ENCODE results near the gene LTBP2. TPM values are rescaled to one million over a fixed set of nuclear protein-coding genes. Genes with fewer than 3 reads are reported as not detected.

LTBP2 gene
- total RNA-seq, 1 experiment from 2014 or later, result 1.5 TPM

GRCh38 chr14:74583689-74584434 is 28.2 kb downstream of the LTBP2 start:
- Histone ChIP-seq H3K9ac (ENCODE audit: low read length) (peak overlapping the region; percentile 28), H3K4me2 (ENCODE audit: low read length) (peak overlapping the region; percentile 68), H3K79me2 (ENCODE audit: insufficient read depth, low read length) (no peaks in the 10 kb centered on the region), H4K20me1 (ENCODE audit: insufficient read depth) (no peaks in the 10 kb centered on the region), H3K9me2 (ENCODE audit: insufficient read depth) (no peaks in the 10 kb centered on the region), H3K4me3 (replicated peaks in 1 of 2; ENCODE audit: low read depth in 1 of 2, low read length in 2 of 2) (no peak overlapping the region), H3K27ac (ENCODE audit: low read depth, low read length) (peak overlapping the region; percentile 30), H3K9me3 (ENCODE audit: control insufficient read depth in 1 of 2, insufficient read depth in 1 of 2, low read depth in 1 of 2, low read length in 2 of 2) (no peaks in the 10 kb centered on the region), H3K27me3 (ENCODE audit: insufficient read depth, low read length) (no peaks in the 10 kb centered on the region), H2AFZ (ENCODE audit: low read depth, low read length, poor library complexity, severe bottlenecking) (no peak overlapping the region), H3K4me1 (ENCODE audit: control insufficient read depth in 1 of 2, insufficient read depth in 2 of 2, low read length in 2 of 2) (peaks cover 38 to 61% of the 10 kb centered on the region in 2 experiments), H3K36me3 (ENCODE audit: control insufficient read depth in 1 of 2, insufficient read depth in 2 of 2, low read length in 2 of 2) (no peaks in the 10 kb centered on the region)
- BruUV-seq (replicated peaks), result no TSS peak
- DNase-seq (ENCODE audit: low read depth, low spot score) (peak; percentile 69), ATAC-seq (peak; percentile 78)
- RAD21 ChIA-PET (ENCODE audit: low non-redundant PET in 1 of 2, low total read pairs in 2 of 2, uncharacterized antibody in 2 of 2, unreplicated experiment in 2 of 2), result no interaction called here
- CTCF ChIA-PET, result interaction anchor here (1.0 to 1.9 kb wide), 2 partner anchors 11 to 25 kb away, joined by 5 to 6 read pairs; no protein-coding TSS in a partner anchor
- POLR2A ChIA-PET, result no interaction called here
- peak; percentile 64 for TF ChIP-seq TCF7L2 (IDR thresholded peaks at IDR 0.05; ENCODE audit: borderline replicate concordance, extremely low read depth, insufficient read depth, insufficient read length)
- TF ChIP-seq EGR1 (IDR thresholded peaks at IDR 0.05; ENCODE audit: low read depth), result no peak
- intact Hi-C loops (cut with micrococcal nuclease), result no loop called here

GRCh38 chr14:74582910-74583581 is 29.0 kb downstream of the LTBP2 start:
- Histone ChIP-seq H3K4me2 (ENCODE audit: low read length) (peak overlapping the region; percentile 68), H3K9me2 (ENCODE audit: insufficient read depth) (no peaks in the 10 kb centered on the region), H3K9ac (ENCODE audit: low read length) (peak overlapping the region; percentile 28), H3K4me3 (replicated peaks in 1 of 2; ENCODE audit: low read depth in 1 of 2, low read length in 2 of 2) (no peak overlapping the region), H3K79me2 (ENCODE audit: insufficient read depth, low read length) (no peaks in the 10 kb centered on the region), H3K27ac (ENCODE audit: low read depth, low read length) (0 out of 2 replicates have a peak overlapping the region, but pooled peaks have one; percentile 8), H3K9me3 (ENCODE audit: control insufficient read depth in 1 of 2, insufficient read depth in 1 of 2, low read depth in 1 of 2, low read length in 2 of 2) (no peaks in the 10 kb centered on the region), H4K20me1 (ENCODE audit: insufficient read depth) (no peaks in the 10 kb centered on the region), H3K36me3 (ENCODE audit: control insufficient read depth in 1 of 2, insufficient read depth in 2 of 2, low read length in 2 of 2) (no peaks in the 10 kb centered on the region), H2AFZ (ENCODE audit: low read depth, low read length, poor library complexity, severe bottlenecking) (no peak overlapping the region), H3K4me1 (ENCODE audit: control insufficient read depth in 1 of 2, insufficient read depth in 2 of 2, low read length in 2 of 2) (peaks cover 40 to 69% of the 10 kb centered on the region in 2 experiments), H3K27me3 (ENCODE audit: insufficient read depth, low read length) (no peaks in the 10 kb centered on the region)
- BruUV-seq (replicated peaks), result no TSS peak
- ChIA-PET POLR2A (no interaction called here), RAD21 (ENCODE audit: low non-redundant PET in 1 of 2, low total read pairs in 2 of 2, uncharacterized antibody in 2 of 2, unreplicated experiment in 2 of 2) (no interaction called here), CTCF (interaction anchor here (1.0 to 1.9 kb wide), 2 partner anchors 10 to 26 kb away, joined by 5 to 6 read pairs; no protein-coding TSS in a partner anchor)
- TF ChIP-seq CBX3 (IDR thresholded peaks at IDR 0.05; ENCODE audit: low read depth) (no peak), RAD21 (IDR thresholded peaks at IDR 0.05; ENCODE audit: low read depth) (no peak)
- no peak for DNase-seq (ENCODE audit: low read depth, low spot score)
- no peak for ATAC-seq
- intact Hi-C loops (cut with micrococcal nuclease), result no loop called here
